SK-N-SH (cell line): ENCODE measurements around the gene MRPL52.

Experiments used
- MEF2A ChIP-seq: IDR thresholded peaks from 2 replicates; pipeline ENCODE4 v1.4.0; 2012; ENCODE audit warnings: low read depth, borderline replicate concordance
- TF ChIP-seq, protein P1 (sequence below): fragments of 200-600 bp; sonication (generic); IDR thresholded peaks from 2 replicates; pipeline ENCODE4 v1.6.1; 2017; ENCODE audit warnings: antibody characterized with exemption, mild to moderate bottlenecking, moderate library complexity

DNA sequence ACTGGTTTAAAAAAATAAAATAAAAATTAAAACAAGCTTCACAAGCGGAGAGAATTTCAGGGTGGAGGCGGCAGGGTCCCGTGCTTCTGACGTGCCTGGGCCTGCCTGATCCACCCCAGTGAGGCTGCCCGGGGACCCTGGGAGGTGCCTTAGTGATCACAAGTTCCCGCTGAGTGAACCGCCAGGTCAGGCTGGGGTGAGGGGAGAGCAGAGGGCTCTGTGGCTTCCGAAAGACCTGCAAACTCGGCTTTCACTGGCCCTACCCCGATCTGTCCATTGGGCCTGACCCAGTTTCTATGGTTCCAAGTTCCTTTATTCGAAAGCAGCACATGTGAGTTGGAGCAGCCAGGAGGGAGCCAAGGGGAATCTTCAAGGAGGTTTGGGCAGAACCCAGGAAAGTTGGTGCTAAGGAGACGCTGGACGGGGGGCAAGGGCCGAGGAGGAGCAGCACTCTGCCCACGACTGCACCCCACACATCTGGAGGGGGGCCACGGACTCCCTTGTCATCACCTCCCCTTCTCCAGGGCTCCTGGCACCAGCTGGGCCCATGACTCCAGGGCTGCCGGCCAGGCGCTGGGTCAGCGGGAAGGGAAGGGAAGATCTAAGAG, 19.6 kb downstream of the MRPL52 start:
- TF ChIP-seq, protein P1, sequence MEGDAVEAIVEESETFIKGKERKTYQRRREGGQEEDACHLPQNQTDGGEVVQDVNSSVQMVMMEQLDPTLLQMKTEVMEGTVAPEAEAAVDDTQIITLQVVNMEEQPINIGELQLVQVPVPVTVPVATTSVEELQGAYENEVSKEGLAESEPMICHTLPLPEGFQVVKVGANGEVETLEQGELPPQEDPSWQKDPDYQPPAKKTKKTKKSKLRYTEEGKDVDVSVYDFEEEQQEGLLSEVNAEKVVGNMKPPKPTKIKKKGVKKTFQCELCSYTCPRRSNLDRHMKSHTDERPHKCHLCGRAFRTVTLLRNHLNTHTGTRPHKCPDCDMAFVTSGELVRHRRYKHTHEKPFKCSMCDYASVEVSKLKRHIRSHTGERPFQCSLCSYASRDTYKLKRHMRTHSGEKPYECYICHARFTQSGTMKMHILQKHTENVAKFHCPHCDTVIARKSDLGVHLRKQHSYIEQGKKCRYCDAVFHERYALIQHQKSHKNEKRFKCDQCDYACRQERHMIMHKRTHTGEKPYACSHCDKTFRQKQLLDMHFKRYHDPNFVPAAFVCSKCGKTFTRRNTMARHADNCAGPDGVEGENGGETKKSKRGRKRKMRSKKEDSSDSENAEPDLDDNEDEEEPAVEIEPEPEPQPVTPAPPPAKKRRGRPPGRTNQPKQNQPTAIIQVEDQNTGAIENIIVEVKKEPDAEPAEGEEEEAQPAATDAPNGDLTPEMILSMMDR, result no peak
- TF ChIP-seq MEF2A, result no peak
